Lung (tissue), 12 donors: ENCODE results near the gene PANK1. TPM values are rescaled to one million over a fixed set of nuclear protein-coding genes. Genes with fewer than 3 reads are reported as not detected.

Experiments used
- ATAC-seq: fragments of 200-7000 bp; cut with Tn5 transposase; one replicate; pipeline ENCODE4 v1.9.1; 2020; ENCODE audit warnings: moderate number of reproducible peaks; ENCODE audit not compliant: insufficient read depth, low FRiP score
- DNase-seq, 3 donors: peaks; one replicate each; pipeline ENCODE4 v3.0.0-alpha.2; 2013 to 2017
- H3K27ac ChIP-seq, 2 donors: one replicate each; pipeline ENCODE4 v1.5.1; 2013; ENCODE audit warnings: mild to moderate bottlenecking in 2 of 2, moderate library complexity in 2 of 2, control low read depth in 1 of 2, inconsistent platforms in 1 of 2, low read depth in 1 of 2, low read length in 1 of 2
- H3K27me3 ChIP-seq, 3 donors: one replicate each; pipeline ENCODE4 v1.5.1; 2013; ENCODE audit warnings: low read length in 2 of 3; ENCODE audit not compliant: control insufficient read depth in 3 of 3, insufficient read depth in 3 of 3
- H3K36me3 ChIP-seq, 4 donors: one replicate each; pipeline ENCODE4 v1.5.1; 2013; ENCODE audit warnings: low read length in 4 of 4, mild to moderate bottlenecking in 1 of 4, moderate library complexity in 1 of 4; ENCODE audit not compliant: control insufficient read depth in 4 of 4, insufficient read depth in 4 of 4
- H3K4me1 ChIP-seq, 5 donors: one replicate each; pipeline ENCODE4 v1.5.1; 2013; ENCODE audit warnings: low read length in 5 of 5, mild to moderate bottlenecking in 2 of 5, moderate library complexity in 1 of 5; ENCODE audit not compliant: control insufficient read depth in 5 of 5, insufficient read depth in 5 of 5
- H3K4me3 ChIP-seq: one replicate; pipeline ENCODE4 v1.5.1; 2013; ENCODE audit warnings: mild to moderate bottlenecking, control low read depth, moderate library complexity
- H3K9ac ChIP-seq, 2 donors: one replicate each; pipeline ENCODE4 v1.5.1; 2013; ENCODE audit warnings: low read length in 2 of 2, control low read depth in 1 of 2; ENCODE audit not compliant: insufficient read depth in 1 of 2
- H3K9me3 ChIP-seq, 4 donors: one replicate each; pipeline ENCODE4 v1.5.1; 2013; ENCODE audit warnings: low read length in 3 of 4, mild to moderate bottlenecking in 1 of 4, moderate library complexity in 1 of 4; ENCODE audit not compliant: control insufficient read depth in 4 of 4, insufficient read depth in 3 of 4
- WGBS, 2 donors: extraction: QIAGEN DNeasy Blood & Tissue Kit; methylation state at CpG; one replicate each; pipeline ENCODE4 v1.1.7; 2013; 5-methylcytosine and 5-hydroxymethylcytosine counted together
- polyA plus RNA-seq, 2 donors: library from polyadenylated mRNA; stranded (reverse); fragments of 200-250 nt; gene quantifications; one replicate each; pipeline ENCODE4 v1.2.1, GENCODE V29; 2013
- total RNA-seq, 2 donors: library from RNA; depleted of rRNA in 1 of 2; stranded (reverse); fragments of >200 nt in 1 of 2; gene quantifications; one replicate each; pipeline ENCODE4 v1.2.1, GENCODE V29; 2014 to 2021
- TF ChIP-seq, protein P1 (sequence below): IDR thresholded peaks from 2 replicates; pipeline ENCODE4 v1.5.1; 2012; ENCODE audit warnings: mild to moderate bottlenecking; ENCODE audit errors: control extremely low read depth, extremely low read depth
- donor health status: control.
- donor health status: control.
- donor health status: Bipolar disorder and iron deficiency.
- donor health status: healthy.
- donor health status: DM: yes; HTN: yes; CAD: no.

The PANK1 gene
- total and polyA plus RNA-seq, 4 donors, result 1.6 to 18.3 (median 4.4) TPM

- no peak for DNase-seq
- H3K4me3 ChIP-seq, result no peak overlapping the region
- ATAC-seq, result no peak
- H3K9ac ChIP-seq, result no peak overlapping the region
- H3K36me3 ChIP-seq, result no peaks in the 10 kb centered on the region
- peaks cover 0 to 31% (median 26%) of the 10 kb centered on the region in 3 donors for H3K27me3 ChIP-seq
- H3K9me3 ChIP-seq, result no peaks in the 10 kb centered on the region
- 76 to 86% methylated on average over 1 of the region's 1 CpG for WGBS, 2 donors
- no peak overlapping the region for H3K27ac ChIP-seq
- TF ChIP-seq, protein P1, sequence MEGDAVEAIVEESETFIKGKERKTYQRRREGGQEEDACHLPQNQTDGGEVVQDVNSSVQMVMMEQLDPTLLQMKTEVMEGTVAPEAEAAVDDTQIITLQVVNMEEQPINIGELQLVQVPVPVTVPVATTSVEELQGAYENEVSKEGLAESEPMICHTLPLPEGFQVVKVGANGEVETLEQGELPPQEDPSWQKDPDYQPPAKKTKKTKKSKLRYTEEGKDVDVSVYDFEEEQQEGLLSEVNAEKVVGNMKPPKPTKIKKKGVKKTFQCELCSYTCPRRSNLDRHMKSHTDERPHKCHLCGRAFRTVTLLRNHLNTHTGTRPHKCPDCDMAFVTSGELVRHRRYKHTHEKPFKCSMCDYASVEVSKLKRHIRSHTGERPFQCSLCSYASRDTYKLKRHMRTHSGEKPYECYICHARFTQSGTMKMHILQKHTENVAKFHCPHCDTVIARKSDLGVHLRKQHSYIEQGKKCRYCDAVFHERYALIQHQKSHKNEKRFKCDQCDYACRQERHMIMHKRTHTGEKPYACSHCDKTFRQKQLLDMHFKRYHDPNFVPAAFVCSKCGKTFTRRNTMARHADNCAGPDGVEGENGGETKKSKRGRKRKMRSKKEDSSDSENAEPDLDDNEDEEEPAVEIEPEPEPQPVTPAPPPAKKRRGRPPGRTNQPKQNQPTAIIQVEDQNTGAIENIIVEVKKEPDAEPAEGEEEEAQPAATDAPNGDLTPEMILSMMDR, result no peak
- peaks cover 2 to 6% (median 4%) of the 10 kb centered on the region in 5 donors for H3K4me1 ChIP-seq
Measured at GRCh38 chr10:89537364-89537763, 107.7 kb downstream of the PANK1 start.

GRCh38 chr10:89536013-89536354 lies 109.1 kb downstream of the PANK1 start:
- H3K4me1 ChIP-seq, result peaks cover 2 to 6% (median 4%) of the 10 kb centered on the region in 5 donors
- no peak for DNase-seq
- no peak overlapping the region for H3K4me3 ChIP-seq
- H3K27ac ChIP-seq, result no peak overlapping the region
- no peaks in the 10 kb centered on the region for H3K36me3 ChIP-seq
- no peak for ATAC-seq
- peaks cover 0 to 35% (median 32%) of the 10 kb centered on the region in 3 donors for H3K27me3 ChIP-seq
- H3K9ac ChIP-seq, result peak overlapping the region in 1 of 2 donors; percentile 5
- TF ChIP-seq, protein P1, result no peak
- no peaks in the 10 kb centered on the region for H3K9me3 ChIP-seq
- WGBS, 2 donors, result 18 to 22% methylated on average over 16 of the region's 16 CpGs

- Histone ChIP-seq H3K27me3 (peaks cover 0 to 35% (median 32%) of the 10 kb centered on the region in 3 donors), H3K9me3 (no peaks in the 10 kb centered on the region), H3K36me3 (no peaks in the 10 kb centered on the region), H3K9ac (peak within 1 kb of the TSS in 1 of 2 donors; percentile 5), H3K27ac (no peak within 1 kb of the TSS), H3K4me1 (peaks cover 2 to 6% (median 4%) of the 10 kb centered on the region in 5 donors), H3K4me3 (peak within 1 kb of the TSS; percentile 1)
- ATAC-seq (peak; percentile 22), DNase-seq (peak; percentile 52 to 68 (median 54))
- TF ChIP-seq, protein P1, result no peak
- 1 to 2% methylated on average over 56 to 87 of the region's 87 CpGs for WGBS, 2 donors
Measured at GRCh38 chr10:89535171-89536012, 109.7 kb downstream of the PANK1 start, which contains the start of gene SLC16A12. Gene SLC16A12 (minus strand): TSS chr10:89535594. CDS start chr10:89462578, 73,016 bp downstream.
